Nephron (organoid): ENCODE measurements around the gene FAM180B.
A peak's percentile ranks its signal among the peaks of the same experiment; 100 is the strongest.

Source experiments
- H3K27ac Mint-ChIP-seq, 3 experiments: 2 replicates each; pipeline ENCODE4 v1.8.0; 2020; ENCODE audit warnings: mixed read lengths in 3 of 3, mild to moderate bottlenecking in 2 of 3, moderate library complexity in 1 of 3
- H3K27me3 Mint-ChIP-seq: 2 replicates; pipeline ENCODE4 v1.8.0; 2021; ENCODE audit warnings: low read depth, mild to moderate bottlenecking, moderate library complexity, mixed read lengths
- H3K36me3 Mint-ChIP-seq: 2 replicates; pipeline ENCODE4 v1.8.0; 2020; ENCODE audit warnings: low read depth, mixed read lengths
- H3K4me1 Mint-ChIP-seq: 2 replicates; pipeline ENCODE4 v1.8.0; 2020; ENCODE audit warnings: mixed read lengths
- H3K4me3 Mint-ChIP-seq, 3 experiments: 2 replicates each; pipeline ENCODE4 v1.8.0; 2020; ENCODE audit warnings: mild to moderate bottlenecking in 3 of 3, mixed read lengths in 3 of 3, moderate library complexity in 2 of 3
- H3K9me3 Mint-ChIP-seq: 2 replicates; pipeline ENCODE4 v1.8.0; 2020; ENCODE audit warnings: mixed read lengths
- CTCF ChIP-seq, 3 experiments: fragments of 200-600 bp; sonication (generic); IDR thresholded peaks; one replicate each; pipeline ENCODE4 v1.5.0; 2021; ENCODE audit warnings: antibody characterized with exemption in 3 of 3; ENCODE audit not compliant: unreplicated experiment in 3 of 3

Gene FAM180B

GRCh38 chr11:47589977-47590861 lies 3.7 kb downstream of the FAM180B start:
- Mint-ChIP-seq H3K36me3 (peaks cover 6% of the 10 kb centered on the region), H3K27ac (no peak overlapping the region), H3K4me1 (peaks cover 40% of the 10 kb centered on the region), H3K27me3 (peaks cover 25% of the 10 kb centered on the region), H3K9me3 (no peaks in the 10 kb centered on the region), H3K4me3 (no peak overlapping the region)
- no peak for TF ChIP-seq CTCF (IDR thresholded peaks at IDR 0.05; ENCODE audit: unreplicated experiment in 3 of 3)

GRCh38 chr11:47591764-47592163 lies 5.3 kb downstream of the FAM180B start:
- Mint-ChIP-seq H3K4me3 (peak overlapping the region; percentile 47 to 79 (median 68)), H3K9me3 (no peaks in the 10 kb centered on the region), H3K27ac (peak overlapping the region; percentile 44 to 75 (median 57)), H3K27me3 (peaks cover 29% of the 10 kb centered on the region), H3K4me1 (peaks cover 29% of the 10 kb centered on the region), H3K36me3 (peaks cover 6% of the 10 kb centered on the region)
- TF ChIP-seq CTCF (IDR thresholded peaks at IDR 0.05; ENCODE audit: unreplicated experiment in 3 of 3) = no peak

GRCh38 chr11:47592251-47592650 lies 5.8 kb downstream of the FAM180B start:
- peaks cover 29% of the 10 kb centered on the region for H3K27me3 Mint-ChIP-seq
- H3K36me3 Mint-ChIP-seq = peaks cover 6% of the 10 kb centered on the region
- peak overlapping the region; percentile 44 to 75 (median 62) for H3K27ac Mint-ChIP-seq
- peak overlapping the region; percentile 68 to 79 (median 77) for H3K4me3 Mint-ChIP-seq
- H3K4me1 Mint-ChIP-seq = peaks cover 29% of the 10 kb centered on the region
- no peaks in the 10 kb centered on the region for H3K9me3 Mint-ChIP-seq
- TF ChIP-seq CTCF (IDR thresholded peaks at IDR 0.05; ENCODE audit: unreplicated experiment in 3 of 3) = no peak

GRCh38 chr11:47592970-47593369 lies 6.5 kb downstream of the FAM180B start:
- Mint-ChIP-seq H3K27me3 (peaks cover 29% of the 10 kb centered on the region), H3K4me1 (peaks cover 28% of the 10 kb centered on the region), H3K27ac (no peak overlapping the region), H3K36me3 (peaks cover 6% of the 10 kb centered on the region), H3K9me3 (no peaks in the 10 kb centered on the region), H3K4me3 (peak overlapping the region; percentile 79 to 84 (median 82))
- TF ChIP-seq CTCF (IDR thresholded peaks at IDR 0.05; ENCODE audit: unreplicated experiment in 3 of 3) = no peak

- Mint-ChIP-seq H3K27me3 (peaks cover 26% of the 10 kb centered on the region), H3K4me1 (peaks cover 22% of the 10 kb centered on the region), H3K36me3 (peaks cover 6% of the 10 kb centered on the region), H3K4me3 (peak overlapping the region; percentile 79 to 84 (median 82)), H3K27ac (no peak overlapping the region), H3K9me3 (no peaks in the 10 kb centered on the region)
- TF ChIP-seq CTCF (IDR thresholded peaks at IDR 0.05; ENCODE audit: unreplicated experiment in 3 of 3) = no peak
Observed at GRCh38 chr11:47593492-47593933, 7.0 kb downstream of the FAM180B start.
